ENCODE data around the gene FBXO4.

FBXO4 gene

GRCh38 chr5:41924872-41925554 lies at the start of gene FBXO4:
Gene FBXO4, plus strand, starts transcription at chr5:41925281. Its CDS starts 29 bp downstream, at chr5:41925310.
- peaks cover 4% of the 10 kb centered on the region for H3K36me3 Mint-ChIP-seq
- peak within 1 kb of the TSS; percentile 97 for H3K27ac Mint-ChIP-seq

GRCh38 chr5:41876678-41877077 lies 48.4 kb upstream of the FBXO4 start:
- Mint-ChIP-seq H3K27me3 (peaks cover 5% of the 10 kb centered on the region), H3K4me3 (no peak overlapping the region), H3K36me3 (no peaks in the 10 kb centered on the region), H3K9me3 (ENCODE audit: low read depth) (no peaks in the 10 kb centered on the region), H3K4me1 (ENCODE audit: low read depth) (peaks cover 8% of the 10 kb centered on the region), H3K27ac (no peak overlapping the region)

More at GRCh38 chr5:41924872-41925554, at the start of gene FBXO4:
- Mint-ChIP-seq H3K4me3 (peak within 1 kb of the TSS; percentile 88), H3K4me1 (ENCODE audit: low read depth) (peaks cover 24% of the 10 kb centered on the region), H3K9me3 (ENCODE audit: low read depth) (no peaks in the 10 kb centered on the region), H3K27me3 (no peaks in the 10 kb centered on the region)

- Mint-ChIP-seq H3K36me3 (no peaks in the 10 kb centered on the region), H3K4me3 (no peak overlapping the region), H3K27me3 (peaks cover 5% of the 10 kb centered on the region), H3K9me3 (ENCODE audit: low read depth) (no peaks in the 10 kb centered on the region), H3K27ac (no peak overlapping the region), H3K4me1 (ENCODE audit: low read depth) (peaks cover 8% of the 10 kb centered on the region)
Observed at GRCh38 chr5:41877408-41877807, 47.7 kb upstream of the FBXO4 start.

DNA sequence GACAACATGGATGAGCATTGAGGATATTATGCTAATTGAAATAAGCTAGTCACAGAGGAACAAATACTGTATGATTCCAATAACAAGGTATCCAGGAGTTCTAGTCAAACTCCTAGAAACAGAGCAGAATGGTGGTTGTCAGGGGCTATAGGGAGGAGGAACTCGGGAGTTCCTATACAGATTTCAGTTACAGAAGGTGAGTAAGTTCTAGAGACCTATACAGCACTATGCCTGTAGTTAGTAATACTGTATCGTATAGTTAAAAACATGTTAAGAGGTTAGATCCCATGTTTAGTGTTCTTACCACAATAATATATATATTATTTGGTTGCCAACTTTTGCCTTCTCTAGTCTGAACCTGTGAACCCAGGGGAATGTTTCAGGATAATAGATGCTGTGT lies 46.9 kb upstream of the FBXO4 start:
- Mint-ChIP-seq H3K27me3 (peaks cover 5% of the 10 kb centered on the region), H3K9me3 (ENCODE audit: low read depth) (no peaks in the 10 kb centered on the region), H3K27ac (no peak overlapping the region), H3K36me3 (no peaks in the 10 kb centered on the region), H3K4me3 (no peak overlapping the region), H3K4me1 (ENCODE audit: low read depth) (peaks cover 8% of the 10 kb centered on the region)

- Mint-ChIP-seq H3K4me1 (ENCODE audit: low read depth) (peaks cover 8% of the 10 kb centered on the region), H3K27ac (no peak overlapping the region), H3K4me3 (no peak overlapping the region), H3K27me3 (peaks cover 7% of the 10 kb centered on the region), H3K36me3 (no peaks in the 10 kb centered on the region), H3K9me3 (ENCODE audit: low read depth) (no peaks in the 10 kb centered on the region)
Observed at GRCh38 chr5:41878643-41879478, 46.2 kb upstream of the FBXO4 start.

- no peaks in the 10 kb centered on the region for H3K4me1 Mint-ChIP-seq (ENCODE audit: low read depth)
- H3K27ac Mint-ChIP-seq = no peak overlapping the region
- peaks cover 11% of the 10 kb centered on the region for H3K27me3 Mint-ChIP-seq
- H3K4me3 Mint-ChIP-seq = no peak overlapping the region
- H3K36me3 Mint-ChIP-seq = no peaks in the 10 kb centered on the region
- H3K9me3 Mint-ChIP-seq (ENCODE audit: low read depth) = no peaks in the 10 kb centered on the region
Observed at GRCh38 chr5:41882765-41883164, 42.3 kb upstream of the FBXO4 start.

- Mint-ChIP-seq H3K27ac (no peak overlapping the region), H3K4me3 (no peak overlapping the region), H3K9me3 (ENCODE audit: low read depth) (no peaks in the 10 kb centered on the region), H3K36me3 (no peaks in the 10 kb centered on the region), H3K4me1 (ENCODE audit: low read depth) (no peaks in the 10 kb centered on the region), H3K27me3 (peaks cover 12% of the 10 kb centered on the region)
Observed at GRCh38 chr5:41883243-41883642, 41.8 kb upstream of the FBXO4 start.

- H3K27ac Mint-ChIP-seq = no peak overlapping the region
- H3K4me3 Mint-ChIP-seq = no peak overlapping the region
- H3K36me3 Mint-ChIP-seq = no peaks in the 10 kb centered on the region
- no peaks in the 10 kb centered on the region for H3K4me1 Mint-ChIP-seq (ENCODE audit: low read depth)
- no peaks in the 10 kb centered on the region for H3K9me3 Mint-ChIP-seq (ENCODE audit: low read depth)
- peaks cover 12% of the 10 kb centered on the region for H3K27me3 Mint-ChIP-seq
Observed at GRCh38 chr5:41883936-41884335, 41.1 kb upstream of the FBXO4 start.

- Mint-ChIP-seq H3K4me3 (no peak overlapping the region), H3K27me3 (peaks cover 7% of the 10 kb centered on the region), H3K4me1 (ENCODE audit: low read depth) (no peaks in the 10 kb centered on the region), H3K9me3 (ENCODE audit: low read depth) (no peaks in the 10 kb centered on the region), H3K27ac (no peak overlapping the region), H3K36me3 (no peaks in the 10 kb centered on the region)
Observed at GRCh38 chr5:41885286-41885685, 39.8 kb upstream of the FBXO4 start.

DNA sequence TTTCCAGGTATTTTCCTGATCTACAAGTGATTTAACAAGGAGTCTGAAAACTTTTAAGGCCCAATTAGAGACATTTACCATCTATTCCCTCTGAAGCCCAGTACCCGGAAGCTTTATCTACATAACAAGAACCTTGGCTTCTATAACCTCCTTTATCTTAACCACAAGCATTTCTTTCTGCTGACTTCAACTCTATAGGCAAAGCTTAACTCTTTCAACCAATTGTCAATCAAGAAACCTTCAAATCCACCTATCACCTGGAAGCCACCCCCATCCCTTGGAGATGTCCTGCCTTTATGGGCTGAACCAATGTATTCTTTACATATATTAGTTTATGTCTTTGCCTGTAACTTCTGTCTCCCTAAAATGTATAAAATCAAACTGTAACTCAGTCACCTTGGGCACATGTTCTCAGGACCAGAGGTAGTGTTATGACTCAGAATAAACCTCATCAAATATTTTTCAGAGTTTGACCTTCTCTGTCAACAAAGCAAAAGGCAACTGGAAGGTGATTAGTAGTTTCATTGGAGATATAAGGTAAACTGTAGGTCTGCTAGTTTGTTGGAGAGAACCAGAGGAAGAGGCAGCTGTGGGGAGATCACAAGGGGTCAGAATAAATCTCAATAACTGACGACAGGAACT lies 33.9 kb upstream of the FBXO4 start:
- Mint-ChIP-seq H3K9me3 (ENCODE audit: low read depth) (no peaks in the 10 kb centered on the region), H3K36me3 (peaks cover 2% of the 10 kb centered on the region), H3K4me3 (no peak overlapping the region), H3K27me3 (peaks cover 23% of the 10 kb centered on the region), H3K27ac (no peak overlapping the region), H3K4me1 (ENCODE audit: low read depth) (peaks cover 4% of the 10 kb centered on the region)

DNA sequence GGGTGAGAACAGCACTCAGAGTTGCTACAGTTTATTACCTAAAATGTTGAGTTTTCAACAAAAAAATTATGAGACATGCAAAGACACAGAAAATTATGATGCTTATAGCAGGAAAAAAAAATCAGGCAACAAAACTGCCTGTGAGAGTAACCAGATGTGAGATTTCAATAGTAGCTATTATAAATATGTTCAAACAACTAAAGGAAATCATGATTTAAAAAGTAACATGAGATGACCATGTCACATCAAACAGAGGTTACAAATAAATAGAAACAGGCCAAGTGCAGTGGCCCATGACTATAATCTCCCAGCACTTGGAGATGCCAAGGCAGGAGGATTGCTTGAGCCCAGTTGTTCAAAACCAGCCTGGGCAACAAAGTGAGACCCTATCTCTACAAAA lies 33.0 kb upstream of the FBXO4 start:
- Mint-ChIP-seq H3K27ac (no peak overlapping the region), H3K36me3 (peaks cover 2% of the 10 kb centered on the region), H3K4me3 (no peak overlapping the region), H3K27me3 (peaks cover 27% of the 10 kb centered on the region), H3K4me1 (ENCODE audit: low read depth) (peaks cover 4% of the 10 kb centered on the region), H3K9me3 (ENCODE audit: low read depth) (no peaks in the 10 kb centered on the region)

DNA sequence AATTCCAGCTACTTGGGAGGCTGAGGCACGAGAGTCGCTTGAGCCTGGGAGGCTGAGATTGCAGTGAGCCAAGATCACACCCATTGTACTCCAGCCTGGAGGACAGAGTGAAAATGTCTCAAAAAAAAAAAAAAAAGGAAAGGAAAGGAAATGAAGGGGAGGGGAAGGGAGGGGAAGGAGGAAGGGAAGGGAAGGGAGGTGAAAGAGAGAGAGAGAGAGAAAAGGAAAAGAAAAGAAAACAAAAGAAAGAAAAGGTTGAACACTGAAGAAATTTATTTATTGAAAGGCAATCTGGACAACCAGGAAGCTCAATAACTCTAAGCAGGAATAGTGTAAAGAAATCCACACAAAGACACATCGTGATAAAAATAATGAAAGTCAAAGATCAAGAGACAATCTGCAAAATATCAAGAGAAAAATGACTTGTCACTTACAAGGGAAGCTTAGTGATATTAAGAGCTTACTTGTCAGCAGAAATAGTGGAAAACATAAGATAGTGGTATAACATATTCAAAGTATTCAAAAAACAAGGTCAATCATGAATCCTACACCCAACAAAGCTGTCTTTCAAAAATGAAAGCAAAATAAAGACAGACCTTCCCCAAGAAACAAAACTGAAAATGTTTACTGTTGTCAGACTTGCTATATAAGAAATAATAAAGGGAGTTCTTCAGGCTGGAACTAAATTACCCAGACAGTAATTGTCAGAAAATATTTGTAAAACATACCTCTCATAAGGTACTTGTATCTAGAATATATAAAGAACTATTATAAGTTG lies 31.8 kb upstream of the FBXO4 start:
- Mint-ChIP-seq H3K27me3 (peaks cover 24% of the 10 kb centered on the region), H3K9me3 (ENCODE audit: low read depth) (no peaks in the 10 kb centered on the region), H3K4me3 (no peak overlapping the region), H3K27ac (no peak overlapping the region), H3K4me1 (ENCODE audit: low read depth) (peaks cover 4% of the 10 kb centered on the region), H3K36me3 (peaks cover 2% of the 10 kb centered on the region)

GRCh38 chr5:41896230-41896629 lies 28.9 kb upstream of the FBXO4 start:
- Mint-ChIP-seq H3K36me3 (peaks cover 2% of the 10 kb centered on the region), H3K4me3 (no peak overlapping the region), H3K27ac (no peak overlapping the region)

DNA sequence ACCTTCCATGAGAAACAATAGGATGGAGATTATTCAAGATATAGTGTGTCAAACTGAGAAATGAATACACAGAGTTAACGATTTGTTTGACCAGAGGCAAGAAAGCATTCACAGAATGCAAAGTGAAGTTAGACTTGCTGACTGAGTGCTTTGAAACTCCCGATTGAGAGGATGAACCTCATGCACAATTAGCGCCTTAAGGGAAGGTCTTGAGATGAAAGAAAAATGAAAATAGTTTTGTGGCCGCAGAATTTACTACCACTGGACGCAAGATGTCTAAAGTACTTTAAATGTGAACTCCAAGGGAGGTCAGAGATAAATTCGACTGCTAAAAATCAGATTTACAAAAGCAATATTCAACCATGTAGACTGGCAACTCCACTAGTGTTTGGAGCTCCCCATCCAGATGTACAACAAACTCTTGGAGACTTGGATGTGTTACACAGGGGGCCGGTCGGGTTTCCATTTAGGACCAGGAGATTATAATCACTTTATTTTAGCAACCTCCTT lies 21.6 kb upstream of the FBXO4 start:
- no peaks in the 10 kb centered on the region for H3K27me3 Mint-ChIP-seq
- peak overlapping the region; percentile 98 for H3K4me3 Mint-ChIP-seq
- H3K4me1 Mint-ChIP-seq (ENCODE audit: low read depth) = peaks cover 40% of the 10 kb centered on the region
- H3K36me3 Mint-ChIP-seq = no peaks in the 10 kb centered on the region
- H3K27ac Mint-ChIP-seq = peak overlapping the region; percentile 99
- H3K9me3 Mint-ChIP-seq (ENCODE audit: low read depth) = no peaks in the 10 kb centered on the region

More at GRCh38 chr5:41896230-41896629, 28.9 kb upstream of the FBXO4 start:
- Mint-ChIP-seq H3K27me3 (peaks cover 21% of the 10 kb centered on the region), H3K4me1 (ENCODE audit: low read depth) (peaks cover 1% of the 10 kb centered on the region), H3K9me3 (ENCODE audit: low read depth) (no peaks in the 10 kb centered on the region)
